H9 (cell line): Measurements from ENCODE around the gene CACTIN. TPM values are rescaled to one million over a fixed set of nuclear protein-coding genes. Genes with fewer than 3 reads are reported as not detected.

ENCODE experiments used
- DNase-seq: peaks from one replicate; pipeline ENCODE4 v3.0.0-alpha.2; 2017
- H2AFZ ChIP-seq: one replicate; pipeline ENCODE4 v1.6.1; 2013; ENCODE audit warnings: mild to moderate bottlenecking, low read length, control low read depth, moderate library complexity
- H2AK5ac ChIP-seq: 2 replicates; pipeline ENCODE4 v1.6.1; 2013; ENCODE audit warnings: low read length, control low read depth, mixed read lengths; ENCODE audit not compliant: insufficient read length
- H2BK120ac ChIP-seq: one replicate; pipeline ENCODE4 v1.6.1; 2013; ENCODE audit warnings: low read depth, mild to moderate bottlenecking, low read length, control low read depth, inconsistent platforms; ENCODE audit not compliant: poor library complexity, severe bottlenecking
- H2BK12ac ChIP-seq: 2 replicates; pipeline ENCODE4 v1.6.1; 2013; ENCODE audit warnings: low read length, control low read depth, mixed read lengths, low read depth; ENCODE audit not compliant: insufficient read length
- H2BK15ac ChIP-seq: 2 replicates; pipeline ENCODE4 v1.6.1; 2013; ENCODE audit warnings: low read depth, low read length, control low read depth
- H2BK20ac ChIP-seq: one replicate; pipeline ENCODE4 v1.6.1; 2013; ENCODE audit warnings: low read depth, mild to moderate bottlenecking, low read length, control low read depth, inconsistent platforms; ENCODE audit not compliant: poor library complexity, severe bottlenecking
- H2BK5ac ChIP-seq: 2 replicates; pipeline ENCODE4 v1.6.1; 2013; ENCODE audit warnings: low read length, control low read depth, mixed read lengths; ENCODE audit not compliant: insufficient read length
- H3K14ac ChIP-seq: 2 replicates; pipeline ENCODE4 v1.6.1; 2013; ENCODE audit warnings: low read length, control low read depth; ENCODE audit not compliant: insufficient read depth
- H3K18ac ChIP-seq: 2 replicates; pipeline ENCODE4 v1.6.1; 2013; ENCODE audit warnings: low read depth, mild to moderate bottlenecking, mixed read lengths, low read length, control low read depth; ENCODE audit not compliant: insufficient read length
- H3K23ac ChIP-seq: 2 replicates; pipeline ENCODE4 v1.6.1; 2013; ENCODE audit warnings: low read length, control low read depth, mixed read lengths, low read depth; ENCODE audit not compliant: insufficient read length
- H3K23me2 ChIP-seq: 2 replicates; pipeline ENCODE4 v1.6.1; 2013; ENCODE audit warnings: low read depth, mild to moderate bottlenecking, mixed read lengths, low read length, control low read depth; ENCODE audit not compliant: insufficient read length, poor library complexity, severe bottlenecking
- H3K27ac ChIP-seq: 2 replicates; pipeline ENCODE4 v1.5.1; 2013; ENCODE audit warnings: low read length, control low read depth, mixed read lengths, low read depth; ENCODE audit not compliant: insufficient read length
- H3K27me3 ChIP-seq: 2 replicates; pipeline ENCODE4 v1.6.1; 2013; ENCODE audit warnings: low read length, control low read depth, inconsistent platforms; ENCODE audit not compliant: insufficient read depth
- H3K4ac ChIP-seq: 2 replicates; pipeline ENCODE4 v1.6.1; 2013; ENCODE audit warnings: low read depth, mild to moderate bottlenecking, control low read depth, inconsistent platforms, low read length, moderate library complexity
- H3K4me1 ChIP-seq: 2 replicates; pipeline ENCODE4 v1.6.1; 2013; ENCODE audit warnings: low read length, control low read depth, inconsistent platforms; ENCODE audit not compliant: insufficient read depth
- H3K4me2 ChIP-seq: 2 replicates; pipeline ENCODE4 v1.6.1; 2013; ENCODE audit warnings: low read length, control low read depth, mixed read lengths; ENCODE audit not compliant: insufficient read length, insufficient read depth
- H3K56ac ChIP-seq: 2 replicates; pipeline ENCODE4 v1.6.1; 2013; ENCODE audit warnings: low read depth, mild to moderate bottlenecking, mixed read lengths, low read length, control low read depth; ENCODE audit not compliant: insufficient read length
- H3K79me1 ChIP-seq: 2 replicates; pipeline ENCODE4 v1.6.1; 2013; ENCODE audit warnings: low read depth, mild to moderate bottlenecking, moderate library complexity, low read length, control low read depth, inconsistent platforms; ENCODE audit not compliant: insufficient read depth, poor library complexity, severe bottlenecking
- H3K79me2 ChIP-seq: 2 replicates; pipeline ENCODE4 v1.6.1; 2013; ENCODE audit warnings: low read length, control low read depth, inconsistent platforms; ENCODE audit not compliant: insufficient read depth
- H3K9ac ChIP-seq: 2 replicates; pipeline ENCODE4 v1.6.1; 2013; ENCODE audit warnings: low read length, control low read depth, mixed read lengths; ENCODE audit not compliant: insufficient read length; ENCODE audit errors: extremely low read depth
- H3K9me3 ChIP-seq: one replicate; pipeline ENCODE4 v1.6.1; 2013; ENCODE audit warnings: low read depth, low read length, inconsistent platforms; ENCODE audit not compliant: control insufficient read depth
- H3T11ph ChIP-seq: one replicate; pipeline ENCODE4 v1.6.1; 2013; ENCODE audit warnings: mild to moderate bottlenecking, low read length, control low read depth, inconsistent platforms
- H4K20me1 ChIP-seq: one replicate; pipeline ENCODE4 v1.6.1; 2013; ENCODE audit not compliant: control insufficient read depth, insufficient read length, insufficient read depth
- H4K5ac ChIP-seq: 2 replicates; pipeline ENCODE4 v1.6.1; 2013; ENCODE audit warnings: low read depth, mild to moderate bottlenecking, mixed read lengths, low read length, control low read depth; ENCODE audit not compliant: insufficient read length
- H4K8ac ChIP-seq: replicated peaks from 2 replicates; pipeline ENCODE4 v1.6.1; 2013; ENCODE audit warnings: low read length, control low read depth, mixed read lengths, low read depth; ENCODE audit not compliant: insufficient read length
- H4K91ac ChIP-seq: 2 replicates; pipeline ENCODE4 v1.6.1; 2013; ENCODE audit warnings: low read depth, mild to moderate bottlenecking, moderate library complexity, mixed read lengths, low read length, control low read depth; ENCODE audit not compliant: insufficient read length
- H3K27ac Mint-ChIP-seq, 3 experiments: 2 replicates in 2 of 3; 3 replicates in 1 of 3; pipeline ENCODE4 v1.8.0; 2020 to 2021; ENCODE audit warnings: mixed read lengths in 3 of 3, mild to moderate bottlenecking in 1 of 3, moderate library complexity in 1 of 3
- H3K27me3 Mint-ChIP-seq: 2 replicates; pipeline ENCODE4 v1.8.0; 2021; ENCODE audit warnings: low read depth, mild to moderate bottlenecking, moderate library complexity, mixed read lengths
- H3K36me3 Mint-ChIP-seq, 3 experiments: 2 replicates in 2 of 3; 3 replicates in 1 of 3; pipeline ENCODE4 v1.8.0; 2020 to 2021; ENCODE audit warnings: low read depth in 3 of 3, mixed read lengths in 3 of 3; ENCODE audit not compliant: insufficient read depth in 1 of 3
- H3K4me1 Mint-ChIP-seq, 2 experiments: 2 replicates each; pipeline ENCODE4 v1.8.0; 2020; ENCODE audit warnings: mixed read lengths in 2 of 2
- H3K4me3 Mint-ChIP-seq, 2 experiments: 2 replicates in 1 of 2; 3 replicates in 1 of 2; pipeline ENCODE4 v1.8.0; 2020 to 2021; ENCODE audit warnings: mild to moderate bottlenecking in 2 of 2, mixed read lengths in 2 of 2, moderate library complexity in 1 of 2
- H3K9me3 Mint-ChIP-seq, 2 experiments: 2 replicates in 1 of 2; 3 replicates in 1 of 2; pipeline ENCODE4 v1.8.0; 2020; ENCODE audit warnings: mild to moderate bottlenecking in 2 of 2, mixed read lengths in 2 of 2, moderate library complexity in 1 of 2
- WGBS: extraction: QIAGEN DNeasy Blood & Tissue Kit; methylation state at CpG from one replicate; pipeline ENCODE4 v1.1.7; 2013; ENCODE audit warnings: missing lambda C conversion rate, low lambda C conversion rate, mixed read lengths; ENCODE audit not compliant: insufficient read length; ENCODE audit errors: extremely low coverage; 5-methylcytosine and 5-hydroxymethylcytosine counted together
- total RNA-seq: library from RNA; stranded (reverse); gene quantifications from 2 replicates; pipeline ENCODE4 v1.2.1, GENCODE V29; 2021
- TF ChIP-seq, protein P1 (sequence below): fragments of 200-600 bp; sonication (generic); conservative IDR thresholded peaks from 3 replicates; pipeline ENCODE4 v1.8.0; 2021; ENCODE audit warnings: antibody characterized with exemption, mild to moderate bottlenecking

Gene CACTIN
- total RNA-seq, 1 experiment from 2014 or later: 37.3 TPM

DNA sequence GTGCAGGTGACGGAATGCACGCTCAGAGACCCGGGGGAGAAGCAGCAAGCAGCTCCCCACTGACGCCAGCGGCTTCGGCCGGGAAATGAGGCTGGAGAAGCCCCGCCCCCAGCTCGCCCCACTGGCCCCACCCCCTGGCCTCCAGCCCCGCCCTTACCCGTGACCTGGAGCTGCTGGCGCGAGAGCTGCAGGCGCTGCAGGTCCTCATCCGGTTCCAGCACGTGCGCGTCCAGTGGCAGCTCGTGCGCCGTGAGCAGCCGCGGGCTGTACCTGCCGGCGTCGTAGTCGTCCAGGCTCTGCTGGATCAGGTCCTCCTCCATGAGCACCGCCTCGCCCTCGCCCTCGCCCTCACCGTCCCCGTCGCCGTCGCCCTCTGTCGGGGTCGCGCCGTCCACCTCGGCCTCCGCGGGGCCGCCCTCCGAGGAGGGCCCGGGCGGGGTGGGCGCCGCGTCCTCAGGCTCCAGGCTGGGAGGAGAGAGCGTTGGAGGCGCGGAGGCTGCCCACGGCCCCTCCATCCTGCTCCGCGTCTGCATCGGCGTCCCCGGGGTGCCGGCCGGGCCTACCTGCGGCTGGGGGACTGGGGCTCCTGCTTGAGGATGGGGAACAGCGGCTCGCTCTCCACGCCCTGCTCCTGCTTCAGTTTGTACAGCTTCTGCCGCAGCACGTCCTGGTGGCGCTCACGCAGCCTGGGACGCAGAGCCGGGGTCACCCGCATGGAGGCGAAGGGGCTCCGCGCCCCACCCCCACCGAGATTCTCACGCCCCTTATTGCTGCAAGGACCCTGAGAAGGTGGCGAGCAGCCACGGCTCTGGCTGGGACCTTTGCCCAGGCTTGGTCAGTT lies 13.5 kb downstream of the CACTIN start:
- Histone ChIP-seq H3T11ph (no peak overlapping the region), H3K79me1 (no peaks in the 10 kb centered on the region), H2BK120ac (no peak overlapping the region), H3K23me2 (no peaks in the 10 kb centered on the region), H3K14ac (no peak overlapping the region), H2BK20ac (no peak overlapping the region), H4K91ac (no peak overlapping the region), H2AFZ (no peak overlapping the region), H2BK12ac (no peak overlapping the region), H3K79me2 (no peaks in the 10 kb centered on the region), H3K4me1 (no peaks in the 10 kb centered on the region), H3K27me3 (no peaks in the 10 kb centered on the region), H3K27ac (no peak overlapping the region), H3K9ac (no peak overlapping the region), H2BK5ac (no peak overlapping the region), H4K5ac (no peak overlapping the region), H2BK15ac (no peak overlapping the region; the same call in 1 of the 2 replicates), H3K4ac (no peak overlapping the region), H3K9me3 (no peaks in the 10 kb centered on the region), H2AK5ac (no peak overlapping the region), H3K4me2 (no peak overlapping the region), H3K18ac (no peak overlapping the region), H3K23ac (no peak overlapping the region), H4K20me1 (no peaks in the 10 kb centered on the region), H4K8ac (no peak overlapping the region), H3K56ac (no peak overlapping the region)
- TF ChIP-seq, protein P1, sequence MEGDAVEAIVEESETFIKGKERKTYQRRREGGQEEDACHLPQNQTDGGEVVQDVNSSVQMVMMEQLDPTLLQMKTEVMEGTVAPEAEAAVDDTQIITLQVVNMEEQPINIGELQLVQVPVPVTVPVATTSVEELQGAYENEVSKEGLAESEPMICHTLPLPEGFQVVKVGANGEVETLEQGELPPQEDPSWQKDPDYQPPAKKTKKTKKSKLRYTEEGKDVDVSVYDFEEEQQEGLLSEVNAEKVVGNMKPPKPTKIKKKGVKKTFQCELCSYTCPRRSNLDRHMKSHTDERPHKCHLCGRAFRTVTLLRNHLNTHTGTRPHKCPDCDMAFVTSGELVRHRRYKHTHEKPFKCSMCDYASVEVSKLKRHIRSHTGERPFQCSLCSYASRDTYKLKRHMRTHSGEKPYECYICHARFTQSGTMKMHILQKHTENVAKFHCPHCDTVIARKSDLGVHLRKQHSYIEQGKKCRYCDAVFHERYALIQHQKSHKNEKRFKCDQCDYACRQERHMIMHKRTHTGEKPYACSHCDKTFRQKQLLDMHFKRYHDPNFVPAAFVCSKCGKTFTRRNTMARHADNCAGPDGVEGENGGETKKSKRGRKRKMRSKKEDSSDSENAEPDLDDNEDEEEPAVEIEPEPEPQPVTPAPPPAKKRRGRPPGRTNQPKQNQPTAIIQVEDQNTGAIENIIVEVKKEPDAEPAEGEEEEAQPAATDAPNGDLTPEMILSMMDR: no peak
- Mint-ChIP-seq H3K4me1 (peaks cover 3% of the 10 kb centered on the region in 2 experiments), H3K36me3 (peaks cover 7 to 14% (median 12%) of the 10 kb centered on the region in 3 experiments; a peak in 6 of 7 replicates), H3K9me3 (no peaks in the 10 kb centered on the region), H3K4me3 (no peak overlapping the region), H3K27ac (no peak overlapping the region), H3K27me3 (no peaks in the 10 kb centered on the region)
- WGBS: no CpG with 5 or more reads among the region's 79 CpGs
- peak; percentile 88 for DNase-seq
